Measurements from ENCODE around the gene TSPY2.
"Not testable (repeated sequence)": the region's sequence is repeated elsewhere in the genome, so short reads cannot be mapped to it uniquely, and the experiment has no call there.

Gene TSPY2

GRCh38 chrY:6245923-6246322 lies at the start of gene TSPY2:
TSPY2 (plus strand) TSS chrY:6246223; CDS start chrY:6246269, 46 bp downstream.
- not testable (repeated sequence) for DNase-seq

- DNase-seq: not testable (repeated sequence)
These were observed 36.5 kb upstream of the TSPY2 start for GRCh38 chrY:6209565-6209964.

DNA sequence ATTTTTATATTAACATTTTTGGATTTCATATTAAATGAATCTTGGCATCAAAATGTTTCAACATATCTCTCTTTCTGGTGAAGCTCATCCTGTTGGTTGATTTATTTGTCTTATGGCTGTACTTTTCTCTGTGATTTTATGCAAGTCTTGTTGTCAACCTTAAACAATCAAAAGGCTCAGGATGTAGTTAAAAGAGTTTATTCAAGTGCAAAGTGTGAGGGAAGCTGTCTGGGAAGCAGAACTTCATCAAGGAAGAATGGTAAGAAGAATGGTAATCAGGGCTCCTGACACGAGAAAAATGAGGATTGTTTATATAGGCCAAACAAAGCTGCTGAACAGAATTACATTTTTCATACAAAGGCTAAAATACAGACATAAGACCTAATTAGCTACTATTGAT lies 29.0 kb upstream of the TSPY2 start:
- DNase-seq: not testable (repeated sequence)

DNA sequence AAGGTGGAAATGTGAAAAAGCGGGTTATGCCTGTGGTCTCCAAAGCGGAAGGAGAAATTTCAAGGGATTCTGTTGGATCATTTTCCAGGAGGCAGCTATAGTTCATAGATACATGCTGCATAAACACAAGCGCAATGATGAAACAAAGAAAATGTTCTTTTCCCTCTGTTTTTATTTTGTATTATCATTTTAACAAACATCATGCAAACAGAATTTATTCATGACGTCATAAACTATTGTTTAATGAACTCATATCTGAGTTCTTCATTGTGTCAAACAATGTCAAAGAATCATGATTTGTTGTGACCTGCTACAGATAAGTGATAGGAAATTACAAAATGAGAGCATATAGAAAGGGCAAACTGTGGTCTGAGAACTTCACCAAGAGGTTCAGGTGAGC lies 23.8 kb downstream of the TSPY2 start:
- DNase-seq: not testable (repeated sequence)

Measured in stimulated activated CD4-positive, alpha-beta T cell treated with anti-CD3 and anti-CD28 coated beads, Interleukin-2, amount 100 ng/mL, for 24 hours (primary cell).